Upper lobe of right lung (tissue), 1 donor: ENCODE results near the gene AIF1L. TPM values are rescaled to one million over a fixed set of nuclear protein-coding genes. Genes with fewer than 3 reads are reported as not detected.
A peak's percentile ranks its signal among the peaks of the same experiment; 100 is the strongest.

ENCODE experiments used
- ATAC-seq: fragments of 200-7000 bp; cut with Tn5 transposase; one replicate; pipeline ENCODE4 v1.9.1; 2020; ENCODE audit warnings: mild to moderate bottlenecking, moderate library complexity
- DNase-seq: peaks from one replicate; pipeline ENCODE4 v3.0.0-alpha.2; 2020
- H3K27ac ChIP-seq: fragments of 200-600 bp; one replicate; pipeline ENCODE4 v1.8.0; 2022
- H3K27me3 ChIP-seq: fragments of 200-600 bp; one replicate; pipeline ENCODE4 v1.8.0; 2022; ENCODE audit warnings: mild to moderate bottlenecking
- H3K36me3 ChIP-seq: fragments of 200-600 bp; one replicate; pipeline ENCODE4 v1.8.0; 2022
- H3K4me1 ChIP-seq: fragments of 200-600 bp; one replicate; pipeline ENCODE4 v1.8.0; 2022
- H3K4me3 ChIP-seq: fragments of 200-600 bp; one replicate; pipeline ENCODE4 v1.8.0; 2022; ENCODE audit warnings: mild to moderate bottlenecking
- H3K9me3 ChIP-seq: fragments of 200-600 bp; one replicate; pipeline ENCODE4 v1.8.0; 2022
- CTCF ChIP-seq: fragments of 200-600 bp; IDR thresholded peaks from one replicate; pipeline ENCODE4 v1.8.0; 2022; ENCODE audit warnings: antibody characterized with exemption
- intact Hi-C: fragments of 100-400 bp; cut with DNase I; formaldehyde crosslinking; loops from one replicate; pipeline ENCODE4 v1.11.0; 2022
- total RNA-seq: library from RNA; stranded (reverse); fragmentation: NEBNext Ultra II Directional; extraction: Animal tissue kit (Norgen Biotek cat#: 25700); gene quantifications from one replicate; pipeline ENCODE4 v1.2.1, GENCODE V29; 2021
- donor health status: DM: no; HTN: yes; CAD: no; lungs with severe emphysema.

Gene AIF1L
- total RNA-seq, 1 donor from 2014 or later: 12.3 TPM

- Histone ChIP-seq H3K4me3 (peak within 1 kb of the TSS; percentile 97), H3K27ac (peak within 1 kb of the TSS; percentile 88), H3K9me3 (no peaks in the 10 kb centered on the region), H3K36me3 (peaks cover 34% of the 10 kb centered on the region), H3K4me1 (peaks cover 16% of the 10 kb centered on the region), H3K27me3 (no peaks in the 10 kb centered on the region)
- intact Hi-C loops: no loop called here
- TF ChIP-seq CTCF: no peak
- ATAC-seq (peak; percentile 99), DNase-seq (peak; percentile 100)
These were observed 29.1 kb downstream of the AIF1L start, which contains the start of gene NUP214 for GRCh38 chr9:131125288-131126058. NUP214 (plus strand) TSS chr9:131125586; CDS start chr9:131125705, 119 bp downstream.

- Histone ChIP-seq H3K36me3 (peaks cover 39% of the 10 kb centered on the region), H3K4me1 (peaks cover 16% of the 10 kb centered on the region), H3K27me3 (no peaks in the 10 kb centered on the region), H3K27ac (peak overlapping the region; percentile 88), H3K4me3 (peak overlapping the region; percentile 97), H3K9me3 (no peaks in the 10 kb centered on the region)
- DNase-seq (no peak), ATAC-seq (no peak)
- intact Hi-C loops: no loop called here
- TF ChIP-seq CTCF: no peak
These were observed 29.7 kb downstream of the AIF1L start for GRCh38 chr9:131126059-131126426.

- intact Hi-C loops: no loop called here
- ATAC-seq (no peak), DNase-seq (no peak)
- Histone ChIP-seq H3K27ac (no peak overlapping the region), H3K4me1 (peaks cover 16% of the 10 kb centered on the region), H3K4me3 (no peak overlapping the region), H3K27me3 (no peaks in the 10 kb centered on the region), H3K9me3 (no peaks in the 10 kb centered on the region), H3K36me3 (peaks cover 71% of the 10 kb centered on the region)
- no peak for TF ChIP-seq CTCF
These were observed 32.9 kb downstream of the AIF1L start for GRCh38 chr9:131129183-131129582.

GRCh38 chr9:131138676-131139075 is 42.3 kb downstream of the AIF1L start:
- H3K27me3 ChIP-seq: no peaks in the 10 kb centered on the region
- H3K9me3 ChIP-seq: no peaks in the 10 kb centered on the region
- H3K4me3 ChIP-seq: no peak overlapping the region
- DNase-seq (no peak), ATAC-seq (no peak)
- intact Hi-C loops: no loop called here
- TF ChIP-seq CTCF: no peak
- H3K27ac ChIP-seq: no peak overlapping the region
- no peaks in the 10 kb centered on the region for H3K4me1 ChIP-seq
- peaks cover 94% of the 10 kb centered on the region for H3K36me3 ChIP-seq

GRCh38 chr9:131140112-131140511 is 43.8 kb downstream of the AIF1L start:
- Histone ChIP-seq H3K27me3 (no peaks in the 10 kb centered on the region), H3K27ac (no peak overlapping the region), H3K4me3 (no peak overlapping the region), H3K9me3 (no peaks in the 10 kb centered on the region), H3K4me1 (no peaks in the 10 kb centered on the region), H3K36me3 (peaks cover 94% of the 10 kb centered on the region)
- ATAC-seq (no peak), DNase-seq (no peak)
- intact Hi-C loops: no loop called here
- TF ChIP-seq CTCF: no peak
